ENCODE data around the gene ANKS6.

DNA sequence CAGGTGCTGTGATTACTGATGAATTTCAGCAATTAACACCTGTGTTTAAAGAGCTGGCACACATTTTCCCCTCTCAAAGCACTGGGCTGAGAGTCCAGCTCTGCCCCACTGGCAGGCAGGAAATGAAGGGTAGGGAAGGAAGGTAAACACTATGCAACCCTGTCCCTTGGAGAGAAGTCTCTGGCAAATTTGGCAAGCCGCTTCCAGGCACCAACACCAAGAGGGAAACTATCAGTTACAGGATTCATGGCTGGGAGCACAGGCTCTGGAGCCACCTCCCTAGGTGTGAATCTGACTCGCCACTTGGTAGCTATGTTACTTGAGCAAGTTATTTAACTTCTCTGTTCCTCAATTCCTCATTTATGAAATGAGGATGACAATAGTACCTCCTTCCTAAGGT, 3.3 kb downstream of the ANKS6 start:
- TF ChIP-seq, protein P1, sequence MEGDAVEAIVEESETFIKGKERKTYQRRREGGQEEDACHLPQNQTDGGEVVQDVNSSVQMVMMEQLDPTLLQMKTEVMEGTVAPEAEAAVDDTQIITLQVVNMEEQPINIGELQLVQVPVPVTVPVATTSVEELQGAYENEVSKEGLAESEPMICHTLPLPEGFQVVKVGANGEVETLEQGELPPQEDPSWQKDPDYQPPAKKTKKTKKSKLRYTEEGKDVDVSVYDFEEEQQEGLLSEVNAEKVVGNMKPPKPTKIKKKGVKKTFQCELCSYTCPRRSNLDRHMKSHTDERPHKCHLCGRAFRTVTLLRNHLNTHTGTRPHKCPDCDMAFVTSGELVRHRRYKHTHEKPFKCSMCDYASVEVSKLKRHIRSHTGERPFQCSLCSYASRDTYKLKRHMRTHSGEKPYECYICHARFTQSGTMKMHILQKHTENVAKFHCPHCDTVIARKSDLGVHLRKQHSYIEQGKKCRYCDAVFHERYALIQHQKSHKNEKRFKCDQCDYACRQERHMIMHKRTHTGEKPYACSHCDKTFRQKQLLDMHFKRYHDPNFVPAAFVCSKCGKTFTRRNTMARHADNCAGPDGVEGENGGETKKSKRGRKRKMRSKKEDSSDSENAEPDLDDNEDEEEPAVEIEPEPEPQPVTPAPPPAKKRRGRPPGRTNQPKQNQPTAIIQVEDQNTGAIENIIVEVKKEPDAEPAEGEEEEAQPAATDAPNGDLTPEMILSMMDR (IDR thresholded peaks at IDR 0.05): no peak
- no peak for TF ChIP-seq EZH2 (IDR thresholded peaks at IDR 0.05)
- no peak for TF ChIP-seq EZH2phosphoT487 (IDR thresholded peaks at IDR 0.05)
